GM21515 (cell line): ENCODE results near the gene PDAP1.
"Not testable (repeated sequence)": the region's sequence is repeated elsewhere in the genome, so short reads cannot be mapped to it uniquely, and the experiment has no call there.

Experiments used
- ATAC-seq: cut with Tn5 transposase; IDR thresholded peaks from one replicate; pipeline ENCODE4 v1.9.1; 2021; ENCODE audit not compliant: unreplicated experiment

The PDAP1 gene

DNA sequence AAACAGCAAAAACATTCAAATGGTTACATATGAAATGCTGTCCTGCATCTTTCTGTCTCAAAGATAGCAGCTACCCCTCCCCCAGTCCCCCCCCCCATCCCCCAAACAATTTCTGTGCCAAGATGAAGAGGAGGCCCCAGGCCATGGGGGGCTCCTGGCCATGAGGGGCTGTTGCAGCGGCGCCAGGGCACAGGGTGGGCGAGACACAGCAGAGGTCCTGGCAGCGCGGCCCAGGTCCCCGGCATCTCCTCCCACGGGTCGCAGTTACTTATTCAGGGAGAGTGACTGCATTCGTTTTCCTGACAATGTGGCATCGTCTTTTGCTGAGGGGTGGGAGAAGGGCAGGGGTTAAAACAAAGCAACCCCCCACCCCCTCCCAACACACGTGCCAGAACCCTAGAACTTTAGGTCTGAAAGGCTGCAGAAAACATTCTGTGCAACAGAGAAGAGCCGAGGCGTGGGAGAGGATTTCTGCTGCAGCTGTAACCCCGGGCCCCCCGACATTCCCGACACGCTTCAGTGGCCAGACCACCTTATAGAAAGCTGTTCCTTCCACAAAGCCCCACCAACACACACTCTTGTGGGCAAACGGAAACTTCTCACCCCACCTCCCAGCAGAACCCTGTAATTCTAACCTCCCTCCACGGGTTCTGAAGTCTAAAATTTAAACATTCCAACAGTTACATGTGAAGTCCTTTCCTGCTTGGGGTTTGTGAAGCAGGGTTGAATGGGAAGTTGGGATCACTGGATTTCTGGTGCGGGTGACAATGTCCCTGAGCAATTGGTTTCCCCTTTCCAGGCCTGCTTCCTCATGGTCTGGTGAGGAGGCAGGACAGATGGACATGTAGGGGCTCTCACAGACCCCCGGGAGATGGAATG lies 11.7 kb downstream of the PDAP1 start:
- no peak for ATAC-seq

DNA sequence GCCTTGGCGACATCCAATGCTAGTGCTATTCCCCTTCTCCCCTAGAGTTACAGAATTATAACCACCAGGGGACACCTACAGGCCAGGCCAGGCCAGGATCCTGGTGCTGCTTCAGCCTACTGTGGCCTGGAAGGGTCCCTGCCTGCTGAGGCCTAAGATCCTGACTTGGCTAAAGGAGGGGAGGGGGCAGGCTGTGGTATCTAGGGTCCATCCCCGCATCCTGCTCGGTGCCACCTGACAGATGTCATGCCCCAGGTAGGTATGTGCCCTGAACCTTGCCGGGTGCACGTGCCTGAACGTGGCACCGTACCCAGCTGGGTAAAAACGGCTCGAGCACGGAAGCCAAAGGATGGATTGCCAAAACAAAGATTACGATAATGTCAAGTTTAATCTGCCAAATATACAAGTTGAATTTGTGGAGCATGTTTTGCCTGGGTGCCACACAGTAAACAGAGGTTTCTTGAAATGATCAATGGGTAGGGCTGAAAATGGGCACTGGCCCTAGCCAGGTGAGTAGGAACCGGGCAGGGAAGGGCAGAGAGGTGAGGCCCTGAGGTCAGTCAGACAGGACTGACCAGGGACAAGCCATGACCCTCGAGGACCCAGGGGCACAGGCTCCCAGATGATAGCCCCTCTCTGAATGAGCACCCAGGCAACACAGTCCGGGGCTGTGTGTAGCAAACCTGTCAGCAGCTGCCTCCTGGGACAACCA lies 12.6 kb downstream of the PDAP1 start:
- no peak for ATAC-seq

DNA sequence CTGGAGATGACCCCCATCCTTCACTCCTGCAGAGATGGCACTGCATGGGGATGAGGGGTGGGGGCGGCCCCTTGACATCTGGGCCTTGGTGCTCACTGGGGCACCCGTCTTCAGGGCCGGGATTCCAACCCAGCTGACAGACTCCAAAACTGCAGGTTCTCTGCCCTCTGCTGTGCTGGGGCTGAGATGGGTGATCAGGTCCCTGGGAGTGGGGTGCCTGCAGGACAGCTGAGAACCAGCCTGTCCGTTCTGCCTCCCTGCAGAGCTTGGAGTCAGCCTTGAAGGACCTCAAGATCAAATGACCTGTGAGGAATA lies 14.3 kb downstream of the PDAP1 start:
- no peak for ATAC-seq

GRCh38 chr7:99393355-99394187 lies 14.8 kb downstream of the PDAP1 start:
- ATAC-seq = peak; percentile 2

DNA sequence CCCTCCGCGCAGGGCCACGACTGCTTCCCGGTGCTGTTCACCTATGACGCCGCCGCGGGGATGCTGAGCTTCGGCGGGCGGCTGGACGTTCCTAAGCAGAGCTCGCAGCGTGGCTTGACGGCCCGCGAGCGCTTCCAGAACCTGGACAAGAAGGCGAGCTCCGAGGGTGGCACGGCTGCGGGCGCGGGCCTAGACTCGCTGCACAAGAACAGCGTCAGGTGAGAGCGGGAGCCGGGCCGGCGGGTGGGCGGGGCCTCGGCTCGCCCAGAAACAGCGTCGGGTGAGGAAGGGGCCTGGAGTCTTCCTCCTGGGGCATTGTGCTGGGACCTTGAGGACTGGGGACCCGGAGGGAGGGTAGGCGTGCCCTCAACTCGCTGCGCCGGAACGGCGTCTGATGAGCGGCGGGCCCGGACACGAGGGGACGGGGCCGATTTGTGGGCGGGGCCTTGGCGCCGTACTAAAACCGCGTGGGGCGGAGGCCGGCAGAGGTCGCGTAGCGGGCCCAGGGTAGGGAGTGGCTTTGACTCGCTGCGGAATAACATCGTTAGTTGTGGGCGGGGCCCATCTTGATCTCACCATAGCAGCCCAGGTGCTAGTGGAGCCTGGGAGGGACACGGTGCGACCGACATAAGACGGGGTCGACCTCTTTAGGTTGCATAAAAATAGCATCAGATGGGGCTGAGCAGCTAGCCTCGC lies 15.6 kb downstream of the PDAP1 start:
- ATAC-seq = peak; percentile 50

DNA sequence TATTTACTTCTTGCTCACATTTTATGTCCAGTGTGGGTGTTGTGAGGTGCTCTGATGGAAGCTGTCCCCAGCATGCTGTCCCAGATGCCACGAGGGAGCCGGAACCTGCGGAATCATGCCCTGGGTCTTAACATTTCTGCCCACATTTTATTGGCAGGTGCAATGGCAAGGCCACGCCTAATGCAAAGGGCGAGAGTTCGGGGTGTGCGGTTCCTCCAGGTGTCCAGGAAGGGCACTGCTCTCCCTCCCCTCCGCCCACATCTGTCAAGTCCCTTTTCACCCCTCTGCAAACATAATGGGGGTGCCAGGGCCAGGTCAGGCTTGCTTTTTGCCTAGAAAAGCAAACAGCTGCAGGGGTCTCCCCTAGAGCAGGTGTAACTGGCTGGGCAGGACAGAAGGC lies 16.4 kb downstream of the PDAP1 start:
- no peak for ATAC-seq

DNA sequence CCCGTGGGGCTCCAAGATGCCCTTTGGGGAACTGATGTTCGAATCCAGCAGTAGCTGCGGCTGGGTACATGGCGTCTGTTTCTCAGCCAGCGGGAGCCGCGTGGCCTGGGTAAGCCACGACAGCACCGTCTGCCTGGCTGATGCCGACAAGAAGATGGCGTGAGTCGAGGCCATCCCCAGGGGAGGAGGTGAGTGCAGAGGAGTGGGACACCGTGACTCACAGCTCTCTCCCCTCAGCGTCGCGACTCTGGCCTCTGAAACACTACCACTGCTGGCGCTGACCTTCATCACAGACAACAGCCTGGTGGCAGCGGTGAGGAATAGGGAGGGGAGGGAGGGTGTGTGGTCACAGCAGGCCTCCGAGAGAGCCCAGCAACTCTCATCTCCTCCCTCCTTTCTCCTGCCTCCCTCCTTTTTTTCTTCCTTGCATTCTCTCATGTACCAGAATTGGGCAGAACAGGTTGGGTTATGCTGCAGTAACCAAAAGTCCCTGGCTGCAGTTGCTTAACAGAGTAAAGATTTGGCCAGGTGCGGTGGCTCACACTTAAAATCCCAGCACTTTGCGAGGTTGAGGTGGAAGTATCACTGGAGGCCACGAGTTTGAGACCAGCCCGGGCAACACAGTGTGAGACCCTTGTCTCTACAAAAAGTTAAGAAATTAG lies 17.3 kb downstream of the PDAP1 start:
- ATAC-seq = no peak

GRCh38 chr7:99389772-99390171 lies 18.6 kb downstream of the PDAP1 start:
- no peak for ATAC-seq

DNA sequence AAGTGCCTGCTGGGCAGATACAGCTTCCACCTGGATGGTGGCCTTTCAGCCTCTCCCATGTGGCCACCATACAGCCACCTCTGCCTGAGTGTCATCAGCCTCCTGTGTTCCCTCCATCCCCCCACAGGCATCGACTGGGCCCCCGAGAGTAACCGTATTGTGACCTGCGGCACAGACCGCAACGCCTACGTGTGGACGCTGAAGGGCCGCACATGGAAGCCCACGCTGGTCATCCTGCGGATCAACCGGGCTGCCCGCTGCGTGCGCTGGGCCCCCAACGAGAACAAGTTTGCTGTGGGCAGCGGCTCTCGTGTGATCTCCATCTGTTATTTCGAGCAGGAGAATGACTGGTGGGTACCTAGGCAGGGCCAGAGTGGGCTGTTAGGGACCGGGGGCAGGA lies 20.5 kb downstream of the PDAP1 start:
- ATAC-seq = no peak

DNA sequence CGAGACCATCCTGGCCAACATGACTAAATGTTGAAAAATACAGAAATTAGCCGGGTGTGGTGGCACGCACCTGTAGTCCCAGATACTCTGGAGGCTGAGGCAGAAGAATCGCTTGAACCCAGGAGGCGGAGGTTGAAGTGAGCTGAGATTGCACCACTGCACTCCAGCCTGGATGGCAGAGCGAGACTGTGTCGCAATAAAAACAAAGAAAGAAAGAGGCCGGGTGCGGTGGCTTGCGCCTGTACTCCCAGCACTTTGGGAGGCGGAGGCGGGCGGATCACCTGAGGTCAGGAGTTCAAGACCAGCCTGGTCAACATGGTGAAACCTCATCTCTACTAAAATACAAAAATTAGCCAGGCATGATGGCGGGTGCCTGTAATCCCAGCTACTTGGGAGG lies 21.2 kb downstream of the PDAP1 start:
- not testable (repeated sequence) for ATAC-seq

- no peak for ATAC-seq
Observed at GRCh38 chr7:99386584-99387238, 21.7 kb downstream of the PDAP1 start.

GRCh38 chr7:99385564-99385963 lies 22.8 kb downstream of the PDAP1 start:
- no peak for ATAC-seq

GRCh38 chr7:99384523-99384922 lies 23.9 kb downstream of the PDAP1 start:
- ATAC-seq = no peak

- no peak for ATAC-seq
Observed at GRCh38 chr7:99383791-99384370, 24.5 kb downstream of the PDAP1 start.

GRCh38 chr7:99383203-99383602 lies 25.2 kb downstream of the PDAP1 start:
- ATAC-seq = no peak

GRCh38 chr7:99381664-99382075 lies 26.7 kb downstream of the PDAP1 start:
- no peak for ATAC-seq

GRCh38 chr7:99380823-99381663 lies 27.4 kb downstream of the PDAP1 start:
- peak; percentile 62 for ATAC-seq

- peak; percentile 36 for ATAC-seq
Observed at GRCh38 chr7:99380032-99380822, 28.2 kb downstream of the PDAP1 start.
